Glomerular endothelial cell (primary cell): ENCODE measurements around the gene PAX8. TPM values are rescaled to one million over a fixed set of nuclear protein-coding genes. Genes with fewer than 3 reads are reported as not detected.
"Not testable (repeated sequence)": the region's sequence is repeated elsewhere in the genome, so short reads cannot be mapped to it uniquely, and the experiment has no call there.

Experiments used
- DNase-seq: peaks from one replicate; pipeline ENCODE4 v3.0.0-alpha.2; 2011; ENCODE audit warnings: low read depth, low spot score; ENCODE audit errors: extremely low read depth
- total RNA-seq: library from RNA; depleted of rRNA; stranded (reverse); fragments of >200 nt; gene quantifications from 2 replicates; pipeline ENCODE4 v1.2.3, GENCODE V29; 2015

The PAX8 gene
- total RNA-seq, 1 donor from 2014 or later = 21.9 TPM

DNA sequence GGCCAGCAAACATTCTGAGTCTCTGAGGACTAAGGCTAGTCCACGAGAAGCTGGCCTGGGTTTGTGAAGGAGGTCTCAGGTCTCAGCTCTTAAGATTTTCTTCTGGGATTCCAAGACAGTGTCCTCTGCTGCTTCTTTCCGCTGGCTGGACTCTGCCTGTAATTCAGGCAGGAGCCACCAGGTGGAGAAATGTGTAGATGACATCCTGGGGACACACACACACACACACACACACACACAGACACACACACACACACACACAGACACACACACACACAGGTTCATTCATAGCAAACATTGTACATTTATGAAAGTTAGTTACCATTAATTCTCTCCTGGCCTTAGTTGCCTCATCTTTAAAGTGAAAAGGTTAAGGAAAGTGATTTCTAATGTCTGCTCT, 18.9 kb upstream of the PAX8 start:
- not testable (repeated sequence) for DNase-seq

DNA sequence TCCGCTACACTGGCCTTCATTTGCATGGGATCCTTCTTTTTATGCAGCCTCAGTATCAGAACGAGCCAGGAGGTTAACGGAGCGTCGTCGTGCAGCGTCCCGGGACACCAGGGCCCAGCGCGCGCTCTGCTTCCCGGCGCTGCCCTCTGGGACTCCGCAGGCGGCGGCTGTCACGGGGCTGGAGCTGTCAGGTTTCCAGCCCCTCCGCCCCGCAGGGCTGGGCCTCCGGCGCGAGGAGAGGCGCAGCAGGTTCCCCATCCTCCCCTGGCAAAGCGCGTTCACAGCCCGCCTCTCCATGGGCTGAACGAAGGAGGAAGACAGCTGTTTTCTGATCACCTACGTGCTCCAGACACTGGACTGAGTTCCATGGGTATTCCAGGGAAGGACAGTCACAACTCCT, 12.5 kb upstream of the PAX8 start:
- no peak for DNase-seq

DNA sequence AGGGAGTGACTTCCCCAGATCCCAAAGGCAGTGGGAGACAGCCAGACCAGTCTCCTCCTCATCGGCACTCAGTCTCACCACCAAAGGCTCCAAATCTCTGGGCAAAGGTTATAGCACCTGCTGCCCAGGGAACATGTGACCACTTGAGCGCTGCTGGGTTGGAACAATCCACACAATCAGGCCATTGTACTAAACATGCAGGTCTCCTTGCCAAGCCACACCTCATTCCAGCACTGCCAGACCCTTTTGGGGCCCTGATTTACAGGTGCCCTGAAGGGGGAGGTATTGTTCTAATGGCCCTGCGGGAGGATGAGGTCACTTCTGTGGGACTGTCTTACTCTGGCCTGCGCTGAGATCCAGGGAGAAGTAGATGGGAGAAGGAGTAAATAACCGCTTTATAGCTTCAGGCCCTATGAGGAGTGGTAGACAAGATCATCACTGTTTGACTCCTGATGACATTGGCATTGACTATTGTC, 10.0 kb upstream of the PAX8 start:
- DNase-seq = not testable (repeated sequence)

DNA sequence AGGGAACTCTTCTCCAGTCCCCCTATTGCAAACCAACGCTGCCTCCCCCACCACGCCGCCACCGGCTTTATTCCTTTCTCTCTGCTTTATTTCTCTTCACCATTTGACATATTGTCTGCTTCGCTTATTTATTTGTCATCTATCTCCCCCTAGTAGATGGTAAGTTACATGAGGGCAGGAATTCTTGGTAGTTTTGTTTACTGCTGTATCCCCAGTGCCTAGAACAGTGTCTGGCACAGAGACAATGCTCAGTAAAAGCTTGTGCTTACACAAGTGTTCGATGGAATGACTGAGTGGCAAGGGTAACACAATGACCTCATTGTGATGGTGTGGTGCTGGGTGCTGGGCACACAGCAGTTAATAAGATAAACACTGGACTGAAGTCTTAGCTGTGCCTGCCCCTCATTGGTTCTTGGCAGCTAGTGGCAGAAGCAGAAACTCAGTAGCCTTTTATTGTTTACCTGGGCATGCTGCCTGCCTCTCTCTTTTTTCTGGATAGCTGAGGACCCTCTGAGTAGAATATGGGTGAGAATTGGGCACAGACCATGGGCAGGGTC, 9.5 kb upstream of the PAX8 start:
- DNase-seq = not testable (repeated sequence)

DNA sequence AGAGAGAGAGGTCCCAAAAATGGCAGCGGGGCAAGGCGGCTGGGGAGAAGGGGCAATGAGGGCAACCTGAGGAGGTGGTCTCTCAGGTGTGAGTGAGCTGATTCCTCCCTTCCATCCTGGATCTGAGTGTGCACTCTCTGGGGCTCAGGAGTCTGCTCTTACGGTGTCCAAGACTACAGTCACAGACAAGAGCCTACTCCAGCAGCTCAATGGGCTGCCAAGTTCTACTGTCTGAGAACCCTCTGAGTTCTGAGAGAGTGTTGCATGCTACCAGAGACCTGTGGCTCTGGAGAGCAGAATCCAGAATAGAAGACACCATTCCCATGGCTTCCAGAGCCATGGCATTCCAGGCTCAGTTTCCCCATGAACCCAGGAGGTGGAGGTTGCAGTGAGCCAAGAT, 7.1 kb upstream of the PAX8 start:
- DNase-seq = no peak

DNA sequence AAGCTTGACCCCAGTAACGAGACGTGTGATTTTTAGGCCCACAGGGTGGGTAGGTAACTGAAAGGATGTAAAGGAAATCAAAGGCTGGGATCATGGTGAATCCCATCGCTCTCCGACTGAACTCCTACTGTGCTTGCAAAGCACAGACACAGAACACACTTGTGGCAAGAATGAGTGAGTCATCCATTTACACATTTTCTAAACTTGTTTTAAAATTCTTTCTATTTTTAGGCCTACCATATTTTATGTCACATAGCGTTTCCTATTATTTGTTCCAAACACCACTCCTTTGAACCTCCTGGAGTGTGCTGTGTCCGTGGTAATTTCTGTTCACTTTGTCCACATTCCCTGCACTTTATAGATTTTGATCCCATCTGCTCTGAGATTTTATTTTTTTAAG, 6.3 kb upstream of the PAX8 start:
- not testable (repeated sequence) for DNase-seq

DNA sequence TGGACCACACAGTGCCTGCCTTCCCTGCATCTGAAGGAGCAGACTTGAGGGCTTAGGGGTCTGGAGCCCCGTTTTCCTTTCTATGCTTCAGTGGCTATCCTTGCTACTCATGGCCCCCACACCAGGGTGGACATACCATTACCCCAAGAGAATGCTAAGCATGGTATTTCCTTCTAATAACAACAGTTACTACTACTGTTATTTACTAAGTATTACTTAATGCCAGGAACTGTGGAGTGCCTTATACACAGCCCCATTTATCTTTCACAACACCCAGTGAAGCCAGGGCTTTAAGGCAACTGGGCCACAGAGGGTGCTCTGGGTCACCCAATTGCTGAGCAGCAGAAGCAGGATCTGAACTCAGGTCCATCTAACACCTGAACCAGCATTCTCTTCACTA, 5.8 kb upstream of the PAX8 start:
- no peak for DNase-seq

DNA sequence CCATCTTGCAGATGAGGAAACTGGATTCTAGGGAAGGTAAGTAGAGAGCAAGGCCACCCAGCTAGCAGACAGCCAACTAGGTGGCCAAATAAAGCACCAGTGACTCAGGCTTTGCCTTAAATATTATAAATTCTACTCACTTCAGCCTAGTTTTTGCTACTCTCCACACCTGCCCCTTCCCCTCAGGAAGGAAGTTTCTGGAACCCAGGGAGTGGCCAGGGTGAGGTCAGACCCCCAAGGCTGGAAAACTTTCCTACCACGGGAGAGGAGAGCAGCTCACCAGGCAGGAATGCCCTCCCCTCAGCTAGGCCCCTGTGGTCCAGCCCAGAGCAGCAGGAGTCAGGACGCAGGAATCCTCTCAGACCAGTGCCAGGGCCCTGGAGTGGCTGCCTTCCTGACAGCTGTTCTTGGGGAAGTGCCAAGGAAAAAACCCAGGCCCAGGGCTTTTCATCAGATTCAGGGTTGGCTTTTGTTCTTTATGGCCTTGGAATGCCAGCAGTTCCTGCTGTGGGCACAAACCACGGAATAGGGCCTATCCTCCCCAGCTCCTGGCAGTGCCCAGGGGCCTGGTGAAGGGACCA, 5.1 kb upstream of the PAX8 start:
- no peak for DNase-seq

DNA sequence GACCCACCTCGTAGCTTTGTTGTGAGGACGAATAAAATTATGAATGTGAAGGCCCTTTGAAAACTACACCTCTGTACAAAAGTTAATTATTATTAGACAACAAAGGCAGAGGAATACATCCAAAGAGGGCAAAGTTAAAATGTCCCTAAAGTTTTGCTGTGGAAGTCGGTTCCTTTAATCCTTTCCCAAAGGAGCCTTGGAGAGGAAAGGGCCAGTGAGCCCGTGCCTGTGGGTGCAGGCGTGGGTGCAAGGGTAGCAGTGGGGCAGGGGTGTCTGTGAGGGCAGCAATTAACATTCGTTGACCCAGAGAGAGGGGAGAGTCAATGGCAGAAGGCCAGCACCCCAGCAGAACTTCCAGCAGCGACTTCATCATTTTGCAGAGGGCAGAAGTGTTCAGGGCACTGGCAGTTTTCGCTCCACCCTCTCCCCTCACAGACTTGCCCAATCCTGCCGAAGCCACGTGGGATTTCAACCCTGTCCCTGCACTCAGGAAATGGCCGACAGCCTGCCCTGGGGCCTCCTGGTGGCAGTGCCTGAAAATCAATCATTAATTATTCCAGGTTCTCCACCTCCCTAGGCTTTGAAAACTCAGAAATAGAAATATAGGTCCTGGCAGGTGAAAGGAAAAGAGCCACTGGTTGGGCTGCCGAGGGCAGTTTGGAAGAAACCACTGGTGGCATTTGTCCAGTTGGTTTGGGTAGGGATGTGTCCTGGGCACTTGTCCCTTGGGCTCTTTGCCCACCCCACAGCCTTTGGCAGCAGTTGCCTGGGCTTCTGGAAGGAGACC, 4.2 kb upstream of the PAX8 start:
- DNase-seq = no peak

DNA sequence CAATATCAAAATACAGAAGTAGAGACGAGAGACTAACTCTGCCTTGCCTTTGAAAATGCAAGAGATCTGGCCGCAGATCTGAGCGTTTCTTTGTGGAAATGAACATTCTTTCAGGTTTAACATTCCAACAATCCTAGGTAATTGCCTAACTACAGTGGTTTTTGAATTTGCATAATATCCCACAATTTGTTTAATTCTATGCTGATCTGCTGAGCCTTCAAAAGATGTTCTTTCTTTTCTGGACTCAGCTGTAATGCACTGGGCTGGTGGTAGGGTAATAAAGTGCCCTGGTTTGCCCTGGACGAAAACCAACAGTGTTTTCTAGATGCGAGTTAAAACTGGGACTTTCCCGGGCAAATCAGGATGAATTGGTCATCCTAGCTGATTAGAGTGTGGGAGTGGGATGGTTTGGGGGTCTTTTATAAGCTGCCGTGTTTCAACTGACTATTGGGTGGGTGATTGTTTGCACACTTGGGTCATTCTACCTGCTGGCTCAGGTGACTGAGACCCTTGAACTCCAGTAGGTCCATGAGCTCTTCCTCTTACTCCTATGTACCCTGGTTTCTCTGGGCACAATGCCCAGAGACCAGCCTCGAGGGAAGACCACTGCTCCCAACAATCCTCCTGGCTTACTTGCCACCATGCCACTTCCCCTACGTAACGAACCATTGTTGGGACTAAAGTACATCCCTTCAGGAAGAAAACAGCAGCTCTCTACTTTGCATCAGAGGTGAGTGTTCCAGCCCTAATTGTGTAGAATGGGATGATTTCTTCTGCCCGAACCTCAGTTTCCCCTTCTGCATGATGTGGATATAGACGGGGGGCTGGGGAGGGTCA, 3.4 kb upstream of the PAX8 start:
- no peak for DNase-seq

DNA sequence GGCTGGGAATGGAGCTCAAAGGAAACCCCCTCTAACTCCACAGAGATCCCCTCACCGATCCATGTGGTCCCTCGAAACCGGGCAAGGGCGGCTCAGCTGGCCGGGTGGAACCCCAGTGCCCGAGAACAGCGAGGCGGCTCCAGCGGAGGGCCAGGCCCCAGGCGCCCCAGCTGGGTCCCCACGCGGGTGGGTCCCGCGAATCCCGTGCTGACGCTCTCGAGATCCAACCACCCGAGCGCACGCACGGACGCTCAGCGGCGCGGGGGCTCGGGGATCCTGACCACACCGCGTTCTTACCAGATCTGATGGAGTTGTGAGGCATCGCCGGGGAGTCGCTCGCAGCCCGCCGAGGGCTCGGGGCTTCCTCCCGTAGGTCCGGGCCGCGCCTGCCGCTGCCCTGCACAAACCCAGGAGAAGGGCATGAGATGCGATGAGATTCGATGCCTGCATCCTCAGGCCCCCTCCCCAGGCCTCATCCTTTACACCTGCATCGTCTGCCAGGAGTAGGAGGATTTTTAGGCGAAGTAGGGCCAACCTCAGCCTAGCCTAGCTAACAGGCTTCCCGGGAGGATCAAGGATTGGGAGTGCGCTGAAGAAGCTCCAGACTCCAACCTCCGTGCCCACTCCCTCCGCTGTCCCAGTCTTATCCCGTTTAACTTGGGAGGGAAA, 514 bp downstream of the PAX8 start:
- no peak for DNase-seq

DNA sequence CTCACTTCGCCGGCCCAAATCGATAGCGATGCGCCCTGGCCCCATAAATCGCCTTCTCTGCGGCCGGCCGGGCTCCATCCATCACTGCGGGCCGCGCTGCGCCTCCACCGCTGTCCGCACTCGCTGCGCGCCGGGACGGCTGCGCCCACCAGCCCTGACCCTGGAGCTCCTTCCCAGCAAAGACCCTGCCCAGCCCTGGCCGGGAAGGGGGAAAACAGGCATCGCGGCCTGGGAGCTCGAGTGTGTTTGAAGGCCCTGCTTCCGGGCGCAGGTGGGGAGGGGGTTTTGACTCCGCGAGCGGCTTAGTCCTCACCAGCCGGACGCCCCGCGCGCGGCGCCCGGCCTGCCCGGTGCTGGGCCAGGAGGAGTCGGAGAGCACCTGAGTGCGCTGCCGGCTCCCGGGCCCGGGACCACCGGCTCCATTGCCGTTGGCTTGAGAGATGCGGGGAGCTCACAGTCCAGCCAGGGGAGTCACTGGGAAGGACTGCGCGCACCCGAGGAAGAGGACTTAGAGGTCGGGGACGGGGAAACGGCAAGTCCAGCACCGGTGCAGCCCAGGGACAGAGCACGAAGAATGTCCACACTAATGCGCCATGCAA, 1.1 kb downstream of the PAX8 start:
- DNase-seq = no peak

DNA sequence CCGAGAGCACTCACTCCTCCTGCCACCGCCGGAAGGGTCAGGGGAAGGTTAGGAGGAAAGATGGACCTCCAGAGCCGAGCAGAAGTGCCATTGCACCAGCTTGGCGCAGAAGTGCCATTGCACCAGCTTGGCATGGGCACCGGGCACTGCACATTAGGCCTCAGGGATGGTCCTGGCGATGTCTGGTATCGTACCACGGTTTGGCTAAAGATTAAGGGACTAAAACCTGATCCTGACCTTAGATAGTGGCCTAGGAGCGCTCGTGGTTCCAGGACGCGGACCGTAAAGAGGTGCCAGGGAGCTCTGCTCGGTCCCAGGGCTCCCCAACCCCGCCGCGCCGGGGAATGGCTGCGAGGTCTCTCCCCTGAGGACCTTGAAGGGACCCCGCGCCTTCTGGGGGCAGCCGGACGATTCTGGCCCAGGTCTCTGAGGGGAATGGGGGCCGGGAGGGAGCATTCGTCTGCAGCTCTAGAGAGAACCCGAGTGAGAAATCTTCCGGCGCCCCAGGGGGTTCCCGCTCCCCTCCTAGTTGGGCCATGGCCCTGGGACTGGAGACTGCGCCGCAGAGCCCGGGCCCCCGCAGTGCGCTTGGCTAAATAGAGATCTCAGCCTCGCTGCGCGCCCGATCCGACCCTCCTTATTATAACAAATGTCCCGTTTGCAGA, 1.8 kb downstream of the PAX8 start:
- DNase-seq = no peak

DNA sequence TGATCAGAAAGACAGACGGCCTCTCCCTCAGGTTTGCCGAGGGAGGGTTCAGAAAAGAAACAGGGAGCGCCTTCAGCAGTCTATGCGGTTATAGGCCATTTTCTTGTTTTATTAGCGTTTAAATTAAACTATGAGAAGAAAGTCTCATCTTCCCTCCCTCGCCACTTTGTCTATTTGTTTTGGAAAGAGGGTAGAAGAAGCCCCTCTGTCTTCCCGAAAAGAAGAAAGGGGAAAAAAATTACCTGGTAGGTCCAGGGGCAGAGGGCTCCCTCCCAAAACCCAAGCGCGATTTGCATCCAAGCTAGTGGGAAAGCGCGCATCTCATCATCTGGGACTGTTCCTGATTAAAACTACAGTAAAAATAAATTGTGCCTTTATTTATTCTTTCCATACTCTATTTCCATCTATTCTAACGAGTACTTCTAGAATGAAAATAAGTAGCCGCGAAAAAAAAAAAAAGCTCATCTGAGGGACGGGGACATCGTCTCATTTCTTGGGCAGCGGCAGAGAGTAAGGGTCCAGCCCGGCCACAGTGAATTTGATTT, 2.4 kb downstream of the PAX8 start:
- no peak for DNase-seq

DNA sequence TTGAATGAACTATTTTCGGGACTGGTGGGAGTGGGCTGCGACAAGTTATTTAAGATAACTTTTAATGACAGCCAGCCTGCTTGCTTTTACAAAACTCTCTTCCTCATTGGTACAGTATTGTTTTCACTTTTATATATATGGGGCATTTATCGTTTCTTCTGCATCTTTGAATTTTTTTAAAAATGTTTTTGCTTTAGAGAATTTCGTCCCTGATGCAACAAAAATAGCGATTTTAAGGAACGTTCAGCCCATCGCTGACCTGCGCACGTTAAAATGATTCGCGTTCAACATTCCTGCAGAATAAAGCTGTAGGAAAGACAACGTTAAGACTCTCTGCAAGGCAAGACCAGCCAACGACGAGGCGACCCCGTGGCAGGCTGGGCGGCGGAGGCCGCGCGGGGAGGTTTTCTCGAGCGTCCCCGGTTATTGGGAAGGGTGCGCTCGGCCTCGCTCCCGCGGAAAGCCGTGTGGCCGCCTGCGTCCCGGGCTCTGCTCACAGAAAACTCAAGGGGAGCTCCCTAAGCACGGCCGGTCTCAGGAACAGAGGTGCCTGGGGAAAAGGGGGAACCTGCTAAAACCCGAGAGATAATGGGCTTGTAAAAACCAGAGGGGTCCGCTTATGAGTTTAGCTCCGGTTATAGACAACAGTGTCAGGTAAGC, 3.0 kb downstream of the PAX8 start:
- DNase-seq = no peak

DNA sequence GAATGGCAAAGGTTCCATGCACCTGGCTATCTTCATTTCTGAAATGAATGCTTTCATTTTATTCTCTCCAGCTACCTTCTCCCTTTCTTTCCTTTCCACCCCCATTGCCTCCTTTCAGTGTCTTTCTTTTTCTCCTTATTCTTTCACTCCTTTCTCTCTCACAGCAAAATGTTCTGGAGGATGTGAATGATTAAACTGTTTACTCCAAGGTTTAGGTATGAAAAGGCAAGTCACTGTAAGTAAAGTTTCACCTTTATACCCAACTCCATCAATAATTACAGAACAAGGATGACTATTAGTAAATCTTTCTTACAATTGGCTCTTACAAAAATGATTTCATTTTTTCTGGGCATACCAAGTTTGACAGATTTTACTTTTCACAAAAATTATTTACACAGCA, 4.3 kb downstream of the PAX8 start:
- no peak for DNase-seq

DNA sequence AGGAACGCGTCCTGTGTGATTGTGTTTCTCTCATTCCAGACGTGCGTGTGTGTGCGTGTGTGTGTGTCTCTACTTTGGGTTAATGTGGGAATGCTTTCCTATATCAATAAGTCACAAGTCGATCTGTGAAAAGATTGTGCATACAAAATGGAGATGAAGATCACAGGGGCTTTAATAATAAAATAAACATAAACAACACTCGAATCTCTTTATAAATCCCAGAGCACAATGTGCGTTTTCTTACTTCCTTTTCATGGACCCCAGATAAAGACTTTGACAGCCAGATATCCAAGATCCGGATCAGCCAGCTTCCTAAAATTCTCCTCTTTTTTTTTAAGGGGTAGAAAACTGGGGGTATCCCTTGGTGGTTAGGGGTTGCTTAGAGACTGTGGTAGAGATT, 4.7 kb downstream of the PAX8 start:
- no peak for DNase-seq

DNA sequence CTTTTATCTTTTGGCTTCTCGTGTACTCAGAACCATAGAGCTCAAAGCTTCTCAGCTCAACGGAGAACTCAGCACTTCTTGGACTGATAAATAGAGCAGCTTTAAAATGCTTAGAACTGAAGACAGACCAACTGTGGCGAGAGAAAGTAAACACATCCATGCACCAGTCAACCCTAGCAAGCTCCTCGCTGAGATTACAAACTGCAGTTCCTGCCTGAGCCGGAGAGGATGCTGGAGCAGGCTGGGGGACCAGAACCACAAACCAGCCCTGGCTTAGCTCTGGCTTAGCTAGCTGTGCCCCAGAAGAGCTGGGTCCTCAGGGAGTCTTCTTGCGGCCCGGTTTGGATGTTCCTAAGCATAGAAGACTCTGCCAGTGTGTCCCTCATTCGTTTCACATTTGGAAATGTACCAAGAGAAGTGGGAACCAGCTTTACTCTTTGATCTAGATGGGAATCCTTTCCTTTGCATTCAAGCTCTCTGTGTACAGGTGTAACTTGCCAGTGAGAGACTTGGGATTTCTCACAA, 5.6 kb downstream of the PAX8 start:
- no peak for DNase-seq

DNA sequence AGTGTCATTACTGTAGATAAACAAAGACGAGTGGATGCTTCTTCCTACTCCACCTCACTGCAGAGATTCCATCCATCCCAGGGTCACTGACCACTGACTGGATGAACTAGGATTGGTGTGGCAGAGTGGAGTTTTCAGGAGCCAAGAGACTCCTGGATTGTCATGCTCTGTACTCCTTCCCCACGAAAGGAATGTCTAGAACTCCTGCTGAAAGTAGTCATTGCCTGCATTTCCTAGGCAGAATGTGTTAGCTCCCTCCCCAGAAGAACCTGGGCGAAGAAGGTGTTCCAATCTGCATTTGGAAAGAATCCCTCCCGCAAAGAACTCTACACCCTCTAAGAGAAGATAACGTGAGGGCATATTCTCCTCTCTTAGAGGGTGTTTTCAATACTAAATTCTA, 6.2 kb downstream of the PAX8 start:
- no peak for DNase-seq
